Body of pancreas (tissue), 4 donors: Measurements from ENCODE around the gene PTPRD.

Experiments
- POLR2A ChIP-seq, 3 donors: fragments of 450-650 bp; IDR thresholded peaks; one replicate each; pipeline ENCODE4 v1.6.1; 2016; ENCODE audit warnings: antibody characterized with exemption in 3 of 3, mild to moderate bottlenecking in 2 of 3
- TF ChIP-seq, protein P1 (sequence below), 7 experiments: fragments of 450-650 bp in 4 of 7; fragments of 200-600 bp in 3 of 7; sonication (generic) in 3 of 7; IDR thresholded peaks; one replicate each; pipeline ENCODE4 v1.5.1; 2016 to 2019; ENCODE audit warnings: antibody characterized with exemption in 7 of 7

- TF ChIP-seq, protein P1, sequence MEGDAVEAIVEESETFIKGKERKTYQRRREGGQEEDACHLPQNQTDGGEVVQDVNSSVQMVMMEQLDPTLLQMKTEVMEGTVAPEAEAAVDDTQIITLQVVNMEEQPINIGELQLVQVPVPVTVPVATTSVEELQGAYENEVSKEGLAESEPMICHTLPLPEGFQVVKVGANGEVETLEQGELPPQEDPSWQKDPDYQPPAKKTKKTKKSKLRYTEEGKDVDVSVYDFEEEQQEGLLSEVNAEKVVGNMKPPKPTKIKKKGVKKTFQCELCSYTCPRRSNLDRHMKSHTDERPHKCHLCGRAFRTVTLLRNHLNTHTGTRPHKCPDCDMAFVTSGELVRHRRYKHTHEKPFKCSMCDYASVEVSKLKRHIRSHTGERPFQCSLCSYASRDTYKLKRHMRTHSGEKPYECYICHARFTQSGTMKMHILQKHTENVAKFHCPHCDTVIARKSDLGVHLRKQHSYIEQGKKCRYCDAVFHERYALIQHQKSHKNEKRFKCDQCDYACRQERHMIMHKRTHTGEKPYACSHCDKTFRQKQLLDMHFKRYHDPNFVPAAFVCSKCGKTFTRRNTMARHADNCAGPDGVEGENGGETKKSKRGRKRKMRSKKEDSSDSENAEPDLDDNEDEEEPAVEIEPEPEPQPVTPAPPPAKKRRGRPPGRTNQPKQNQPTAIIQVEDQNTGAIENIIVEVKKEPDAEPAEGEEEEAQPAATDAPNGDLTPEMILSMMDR (IDR thresholded peaks at IDR 0.05): no peak
- TF ChIP-seq POLR2A (IDR thresholded peaks at IDR 0.05): no peak
Measured at GRCh38 chr9:8447601-8448000, 2165.2 kb downstream of the PTPRD start.
